HFF-Myc (cell line): ENCODE measurements around the gene FLT1.

ENCODE experiments used
- DNase-seq: peaks from one replicate; pipeline ENCODE4 v3.0.0-alpha.2; 2011; ENCODE audit warnings: low read depth; ENCODE audit errors: extremely low read depth
- H3K4me3 ChIP-seq: replicated peaks from 2 replicates; pipeline ENCODE4 v1.5.1; 2011; ENCODE audit warnings: low read depth, mild to moderate bottlenecking, control low read depth, low read length
- TF ChIP-seq, protein P1 (sequence below): IDR thresholded peaks from 2 replicates; pipeline ENCODE4 v1.5.1; 2012; ENCODE audit warnings: mild to moderate bottlenecking, low read depth, low read length, control low read depth; ENCODE audit errors: missing control alignments

The FLT1 gene

DNA sequence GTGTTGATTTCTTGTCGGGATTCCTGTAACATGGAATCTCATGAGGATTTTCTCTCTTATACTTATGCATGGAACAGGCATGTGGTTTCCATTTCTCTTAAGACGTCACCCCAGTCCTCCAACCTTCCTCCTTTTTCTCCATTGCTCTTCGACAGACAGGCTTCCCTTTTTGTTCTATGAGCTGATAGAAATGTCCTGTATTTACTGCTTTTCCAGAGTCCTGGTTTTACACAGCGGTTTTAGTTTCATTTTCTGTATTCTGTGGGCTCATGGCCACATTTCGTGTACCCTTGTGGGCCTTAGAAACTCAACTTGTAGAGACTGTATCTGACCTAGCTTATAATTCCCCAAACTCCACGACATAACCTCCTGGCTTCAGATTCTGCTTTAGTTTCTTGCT, 243.5 kb downstream of the FLT1 start:
- TF ChIP-seq, protein P1, sequence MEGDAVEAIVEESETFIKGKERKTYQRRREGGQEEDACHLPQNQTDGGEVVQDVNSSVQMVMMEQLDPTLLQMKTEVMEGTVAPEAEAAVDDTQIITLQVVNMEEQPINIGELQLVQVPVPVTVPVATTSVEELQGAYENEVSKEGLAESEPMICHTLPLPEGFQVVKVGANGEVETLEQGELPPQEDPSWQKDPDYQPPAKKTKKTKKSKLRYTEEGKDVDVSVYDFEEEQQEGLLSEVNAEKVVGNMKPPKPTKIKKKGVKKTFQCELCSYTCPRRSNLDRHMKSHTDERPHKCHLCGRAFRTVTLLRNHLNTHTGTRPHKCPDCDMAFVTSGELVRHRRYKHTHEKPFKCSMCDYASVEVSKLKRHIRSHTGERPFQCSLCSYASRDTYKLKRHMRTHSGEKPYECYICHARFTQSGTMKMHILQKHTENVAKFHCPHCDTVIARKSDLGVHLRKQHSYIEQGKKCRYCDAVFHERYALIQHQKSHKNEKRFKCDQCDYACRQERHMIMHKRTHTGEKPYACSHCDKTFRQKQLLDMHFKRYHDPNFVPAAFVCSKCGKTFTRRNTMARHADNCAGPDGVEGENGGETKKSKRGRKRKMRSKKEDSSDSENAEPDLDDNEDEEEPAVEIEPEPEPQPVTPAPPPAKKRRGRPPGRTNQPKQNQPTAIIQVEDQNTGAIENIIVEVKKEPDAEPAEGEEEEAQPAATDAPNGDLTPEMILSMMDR, result no peak
- H3K4me3 ChIP-seq, result no peak overlapping the region
- DNase-seq, result no peak

DNA sequence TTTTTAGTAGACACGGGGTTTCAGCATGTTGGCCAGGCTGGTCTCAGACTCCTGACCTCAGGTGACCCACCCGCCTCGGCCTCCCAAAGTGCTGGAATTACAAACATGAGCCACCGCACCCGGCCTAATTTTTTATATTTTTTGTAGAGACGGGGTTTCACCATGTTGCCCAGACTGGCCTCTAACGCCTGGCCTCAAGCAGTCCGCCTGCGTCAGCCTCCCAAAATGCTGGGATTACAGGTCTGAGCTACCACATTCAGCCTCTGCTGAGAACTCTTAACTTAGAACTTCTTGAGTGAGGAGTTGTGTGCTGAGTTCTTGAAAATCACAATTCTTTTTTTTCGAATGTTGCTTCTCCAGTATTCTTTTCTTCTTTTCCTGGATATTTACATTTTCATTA, 244.4 kb downstream of the FLT1 start:
- no peak for DNase-seq
- TF ChIP-seq, protein P1, result no peak
- H3K4me3 ChIP-seq, result no peak overlapping the region
